ENCODE results near the gene FOXL1. TPM values are rescaled to one million over a fixed set of nuclear protein-coding genes. Genes with fewer than 3 reads are reported as not detected.
A peak's percentile ranks its signal among the peaks of the same experiment; 100 is the strongest.

FOXL1 gene
- total and polyA plus RNA-seq, 7 donors, result 0.14 to 1.6 (median 0.48) TPM; not detected in 1

GRCh38 chr16:86531641-86532525, 46.5 kb upstream of the FOXL1 start:
- Histone ChIP-seq H3K4me3 (no peak overlapping the region), H3K27me3 (no peaks in the 10 kb centered on the region), H3K4me1 (peaks cover 0 to 15% (median 14%) of the 10 kb centered on the region in 4 donors), H3K36me3 (peaks cover 0 to 26% (median 4%) of the 10 kb centered on the region in 4 donors), H3K9me3 (no peaks in the 10 kb centered on the region), H3K27ac (peak overlapping the region; percentile 54 to 62 (median 60))
- peak; percentile 66 for DNase-seq
- TF ChIP-seq EP300 (IDR thresholded peaks at IDR 0.05) (no peak), POLR2AphosphoS5 (IDR thresholded peaks at IDR 0.05) (no peak), CTCF (IDR thresholded peaks at IDR 0.05) (no peak), POLR2A (IDR thresholded peaks at IDR 0.05) (no peak)
- WGBS, 2 donors, result 93% methylated on average over 49 of the region's 49 CpGs
- intact Hi-C loops (cut with DNase I), result no loop called here

DNA sequence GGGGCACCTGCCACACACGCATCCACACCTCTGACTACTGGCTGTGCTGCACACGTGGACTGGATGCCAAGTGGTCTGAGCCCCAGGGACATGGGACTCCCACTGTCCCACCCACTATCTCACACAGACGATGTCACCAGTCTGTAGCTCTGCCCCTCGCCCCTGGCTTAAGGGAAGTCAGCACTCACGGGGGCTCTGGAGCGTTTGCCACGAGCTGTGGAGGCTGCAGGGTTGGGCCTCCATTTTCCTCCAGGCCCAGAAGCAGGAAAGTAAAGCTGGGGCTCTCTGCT, 45.9 kb upstream of the FOXL1 start:
- intact Hi-C loops (cut with DNase I), result no loop called here
- TF ChIP-seq POLR2A (IDR thresholded peaks at IDR 0.05), result no peak
- no peak for TF ChIP-seq CTCF (IDR thresholded peaks at IDR 0.05)
- peak; percentile 62 for DNase-seq
- 94 to 96% methylated on average over 7 of the region's 7 CpGs for WGBS, 2 donors
- Histone ChIP-seq H3K4me3 (no peak overlapping the region), H3K27me3 (no peaks in the 10 kb centered on the region), H3K9me3 (no peaks in the 10 kb centered on the region), H3K27ac (no peak overlapping the region), H3K36me3 (peaks cover 0 to 31% (median 4%) of the 10 kb centered on the region in 4 donors), H3K4me1 (peaks cover 0 to 15% (median 14%) of the 10 kb centered on the region in 4 donors)

DNA sequence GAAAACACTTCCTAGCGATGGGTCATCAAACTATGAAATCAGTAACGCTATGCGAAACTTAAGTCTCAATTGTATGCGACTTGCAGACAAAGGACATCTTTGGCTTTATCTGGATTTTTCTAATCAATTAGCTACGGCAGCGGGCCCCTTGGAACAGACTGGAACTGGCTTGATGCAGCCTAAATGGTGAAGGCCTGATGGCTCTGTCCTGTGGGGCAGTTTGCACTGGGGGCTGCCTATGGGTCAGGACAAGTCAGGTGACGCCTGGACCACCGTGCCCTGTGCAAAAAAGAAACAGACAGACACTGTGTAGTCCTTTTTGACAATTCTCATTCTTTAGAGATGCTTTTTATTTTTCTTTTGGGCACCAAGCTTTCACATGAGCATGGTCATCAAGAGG, 45.3 kb upstream of the FOXL1 start:
- H3K36me3 ChIP-seq, result peaks cover 0 to 37% (median 7%) of the 10 kb centered on the region in 4 donors
- H3K27ac ChIP-seq, result no peak overlapping the region
- DNase-seq, result peak; percentile 48
- H3K27me3 ChIP-seq, result no peaks in the 10 kb centered on the region
- H3K9me3 ChIP-seq, result no peaks in the 10 kb centered on the region
- TF ChIP-seq POLR2A (IDR thresholded peaks at IDR 0.05), result no peak
- no peak for TF ChIP-seq CTCF (IDR thresholded peaks at IDR 0.05)
- TF ChIP-seq EP300 (IDR thresholded peaks at IDR 0.05), result no peak
- peaks cover 0 to 15% (median 14%) of the 10 kb centered on the region in 4 donors for H3K4me1 ChIP-seq
- intact Hi-C loops (cut with DNase I), result no loop called here
- H3K4me3 ChIP-seq, result no peak overlapping the region
- 97 to 98% methylated on average over 8 of the region's 8 CpGs for WGBS, 2 donors

- no peaks in the 10 kb centered on the region for H3K27me3 ChIP-seq
- no peaks in the 10 kb centered on the region for H3K9me3 ChIP-seq
- TF ChIP-seq EP300 (IDR thresholded peaks at IDR 0.05), result no peak
- TF ChIP-seq CTCF (IDR thresholded peaks at IDR 0.05), result no peak
- no peak for TF ChIP-seq POLR2A (IDR thresholded peaks at IDR 0.05)
- TF ChIP-seq POLR2AphosphoS5 (IDR thresholded peaks at IDR 0.05), result no peak
- peak; percentile 35 for DNase-seq
- no peak overlapping the region for H3K27ac ChIP-seq
- 93 to 96% methylated on average over 8 of the region's 8 CpGs for WGBS, 2 donors
- intact Hi-C loops (cut with DNase I), result no loop called here
- H3K4me1 ChIP-seq, result peaks cover 0 to 15% (median 14%) of the 10 kb centered on the region in 4 donors
- H3K4me3 ChIP-seq, result no peak overlapping the region
- H3K36me3 ChIP-seq, result peaks cover 0 to 45% (median 14%) of the 10 kb centered on the region in 4 donors
Observed at GRCh38 chr16:86533767-86534351, 44.5 kb upstream of the FOXL1 start.

Measured in sigmoid colon (tissue), 7 donors.